Measurements from ENCODE around the gene SPRY4. TPM values are rescaled to one million over a fixed set of nuclear protein-coding genes. Genes with fewer than 3 reads are reported as not detected.
A peak's percentile ranks its signal among the peaks of the same experiment; 100 is the strongest.
"Not testable (repeated sequence)": the region's sequence is repeated elsewhere in the genome, so short reads cannot be mapped to it uniquely, and the experiment has no call there.

The SPRY4 gene
- total and polyA plus RNA-seq, 2 experiments from 2014 or later = 4.4 to 11.0 TPM

DNA sequence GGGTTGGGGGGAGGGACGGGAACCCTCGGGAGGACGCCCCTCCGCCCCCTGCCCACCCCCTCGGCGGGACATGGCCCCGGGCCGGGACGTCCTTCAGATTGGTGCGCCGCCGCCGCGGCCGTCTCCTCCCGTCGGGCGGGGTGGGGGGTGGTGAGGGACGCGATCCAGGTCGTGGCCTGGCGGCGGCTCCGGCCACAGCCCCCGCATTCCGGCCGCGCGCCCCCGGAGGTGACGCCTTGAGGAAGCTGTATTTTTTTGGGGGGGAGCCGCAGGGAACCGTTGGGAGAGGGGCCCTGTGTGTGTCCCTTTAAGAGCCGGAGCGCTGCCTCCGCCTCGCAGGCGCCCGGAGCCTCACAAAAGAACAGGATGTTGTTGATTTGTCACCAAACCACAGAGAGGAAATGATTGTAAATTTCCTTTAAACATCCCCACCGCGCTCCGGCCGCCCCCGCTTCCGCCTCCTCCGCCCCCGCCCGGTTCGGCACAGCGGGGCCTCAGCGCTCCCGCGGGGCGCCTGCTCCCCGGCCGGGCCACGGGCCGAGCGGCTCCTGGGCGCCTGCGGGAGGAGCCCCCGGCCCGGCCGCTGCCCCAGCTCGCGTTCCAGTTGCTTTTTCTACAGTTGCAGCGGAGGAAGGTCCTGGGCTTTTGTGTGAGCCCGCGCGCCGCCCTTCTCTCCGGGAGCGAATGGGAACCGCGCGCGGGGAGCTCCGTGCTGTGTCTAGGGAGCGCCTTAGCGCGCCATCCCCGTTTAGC is 32.1 kb upstream of the SPRY4 start:
- Histone ChIP-seq H3K4me3 (peak overlapping the region; percentile 67), H3K27me3 (no peaks in the 10 kb centered on the region), H3K36me3 (no peaks in the 10 kb centered on the region), H3K4me1 (ENCODE audit: low read depth) (peaks cover 5% of the 10 kb centered on the region), H3K9me3 (ENCODE audit: low read depth) (no peaks in the 10 kb centered on the region), H3K27ac (peak overlapping the region; percentile 97)
- peak; percentile 87 to 96 for DNase-seq (ENCODE audit: low read depth in 1 of 2, low spot score in 1 of 2)
- TF ChIP-seq, protein P1, sequence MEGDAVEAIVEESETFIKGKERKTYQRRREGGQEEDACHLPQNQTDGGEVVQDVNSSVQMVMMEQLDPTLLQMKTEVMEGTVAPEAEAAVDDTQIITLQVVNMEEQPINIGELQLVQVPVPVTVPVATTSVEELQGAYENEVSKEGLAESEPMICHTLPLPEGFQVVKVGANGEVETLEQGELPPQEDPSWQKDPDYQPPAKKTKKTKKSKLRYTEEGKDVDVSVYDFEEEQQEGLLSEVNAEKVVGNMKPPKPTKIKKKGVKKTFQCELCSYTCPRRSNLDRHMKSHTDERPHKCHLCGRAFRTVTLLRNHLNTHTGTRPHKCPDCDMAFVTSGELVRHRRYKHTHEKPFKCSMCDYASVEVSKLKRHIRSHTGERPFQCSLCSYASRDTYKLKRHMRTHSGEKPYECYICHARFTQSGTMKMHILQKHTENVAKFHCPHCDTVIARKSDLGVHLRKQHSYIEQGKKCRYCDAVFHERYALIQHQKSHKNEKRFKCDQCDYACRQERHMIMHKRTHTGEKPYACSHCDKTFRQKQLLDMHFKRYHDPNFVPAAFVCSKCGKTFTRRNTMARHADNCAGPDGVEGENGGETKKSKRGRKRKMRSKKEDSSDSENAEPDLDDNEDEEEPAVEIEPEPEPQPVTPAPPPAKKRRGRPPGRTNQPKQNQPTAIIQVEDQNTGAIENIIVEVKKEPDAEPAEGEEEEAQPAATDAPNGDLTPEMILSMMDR (IDR thresholded peaks at IDR 0.05; ENCODE audit: low read depth, low read length) = no peak

DNA sequence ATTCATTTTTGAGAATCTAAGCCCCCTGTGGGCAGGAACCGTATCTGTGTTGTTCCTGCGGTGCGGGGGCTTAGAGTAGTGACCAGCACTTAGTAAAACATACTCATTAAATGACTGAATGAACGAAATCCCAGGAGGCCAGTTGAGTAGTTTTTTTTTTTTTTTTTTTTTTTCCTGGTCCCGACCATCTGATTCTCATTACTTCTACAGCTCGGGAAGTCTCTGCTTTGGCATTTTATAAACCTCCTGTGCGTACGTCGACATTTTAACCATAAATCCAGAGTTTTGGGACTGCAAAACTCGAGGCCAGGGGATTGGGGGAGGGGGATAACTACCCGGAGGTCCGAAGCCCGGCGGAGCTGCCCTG is 31.5 kb upstream of the SPRY4 start:
- H3K4me1 ChIP-seq (ENCODE audit: low read depth) = peaks cover 5% of the 10 kb centered on the region

DNA sequence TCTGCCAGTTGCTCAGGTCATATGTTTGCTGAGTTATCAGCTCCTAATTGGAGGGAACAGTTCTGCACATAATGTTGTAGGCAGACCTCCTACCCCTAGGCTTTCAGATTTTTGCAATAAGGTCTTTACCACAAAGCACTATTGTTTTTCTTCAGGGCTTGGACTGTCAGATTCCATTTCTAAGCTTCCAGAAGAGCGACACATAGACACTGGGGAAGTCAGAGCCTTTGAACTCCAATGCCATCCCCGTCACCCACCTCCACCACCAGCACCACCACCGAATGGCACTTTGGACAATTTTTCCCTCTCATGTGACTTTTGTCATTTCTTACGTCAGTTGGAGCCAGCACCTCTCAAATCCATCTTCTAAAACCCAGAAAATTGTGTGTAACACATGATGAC is 28.3 kb upstream of the SPRY4 start:
- H3K27me3 ChIP-seq = no peaks in the 10 kb centered on the region
- no peaks in the 10 kb centered on the region for H3K4me1 ChIP-seq (ENCODE audit: low read depth)
- H3K36me3 ChIP-seq = no peaks in the 10 kb centered on the region
- no peaks in the 10 kb centered on the region for H3K9me3 ChIP-seq (ENCODE audit: low read depth)
- H3K27ac ChIP-seq = no peak overlapping the region
- no peak for DNase-seq (ENCODE audit: low read depth in 1 of 2, low spot score in 1 of 2)
- no peak overlapping the region for H3K4me3 ChIP-seq
- TF ChIP-seq, protein P1 (IDR thresholded peaks at IDR 0.05; ENCODE audit: low read depth, low read length) = no peak

More for the DNA sequence above, 31.5 kb upstream of the SPRY4 start:
- Histone ChIP-seq H3K36me3 (no peaks in the 10 kb centered on the region), H3K9me3 (ENCODE audit: low read depth) (no peaks in the 10 kb centered on the region), H3K27me3 (no peaks in the 10 kb centered on the region), H3K4me3 (peak overlapping the region; percentile 67), H3K27ac (peak overlapping the region; percentile 97)
- TF ChIP-seq, protein P1 (IDR thresholded peaks at IDR 0.05; ENCODE audit: low read depth, low read length) = no peak
- no peak for DNase-seq (ENCODE audit: low read depth in 1 of 2, low spot score in 1 of 2)

DNA sequence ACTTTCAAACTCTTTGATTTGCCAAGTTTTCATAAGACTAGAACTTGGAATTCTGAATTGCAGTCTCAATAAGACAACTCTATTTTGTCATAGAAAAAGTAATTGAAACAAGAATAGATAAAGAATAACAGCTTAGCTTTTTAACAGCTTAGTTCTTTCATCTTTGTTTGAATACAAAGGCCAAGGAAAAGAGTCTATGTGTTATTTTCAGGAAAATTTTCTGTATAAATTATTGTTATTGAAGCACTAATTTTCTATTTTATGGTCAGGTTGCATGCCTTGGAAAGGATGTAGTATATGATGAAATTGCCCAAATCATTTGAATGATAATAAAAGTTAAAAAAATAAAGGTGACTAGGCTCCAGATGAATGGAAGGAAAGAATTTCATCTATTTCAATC is 25.2 kb upstream of the SPRY4 start:
- Histone ChIP-seq H3K9me3 (ENCODE audit: low read depth) (no peaks in the 10 kb centered on the region), H3K4me3 (no peak overlapping the region), H3K36me3 (no peaks in the 10 kb centered on the region), H3K4me1 (ENCODE audit: low read depth) (no peaks in the 10 kb centered on the region), H3K27ac (no peak overlapping the region), H3K27me3 (no peaks in the 10 kb centered on the region)
- no peak for DNase-seq (ENCODE audit: low read depth in 1 of 2, low spot score in 1 of 2)
- TF ChIP-seq, protein P1 (IDR thresholded peaks at IDR 0.05; ENCODE audit: low read depth, low read length) = no peak

DNA sequence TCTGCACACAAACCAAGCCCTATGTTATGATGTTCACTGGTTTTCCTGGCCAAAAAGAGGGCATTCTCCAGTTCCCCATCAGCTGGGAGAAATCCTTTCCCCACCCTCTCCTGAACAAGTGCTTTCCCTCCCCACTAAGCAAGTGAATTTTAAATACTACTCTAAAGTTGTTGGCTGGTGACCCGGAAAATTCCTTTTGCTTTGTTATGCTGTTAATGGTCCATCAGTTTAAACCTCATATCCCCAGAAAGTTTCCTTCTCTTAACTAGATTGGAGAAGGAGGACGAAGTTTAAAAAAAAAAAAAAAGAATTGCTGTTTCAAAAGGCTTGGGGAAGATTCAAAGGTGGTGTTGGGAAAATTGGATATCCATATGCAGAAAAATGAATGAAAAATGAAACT is 21.9 kb upstream of the SPRY4 start:
- no peak overlapping the region for H3K4me3 ChIP-seq
- TF ChIP-seq, protein P1 (IDR thresholded peaks at IDR 0.05; ENCODE audit: low read depth, low read length) = no peak
- H3K4me1 ChIP-seq (ENCODE audit: low read depth) = no peaks in the 10 kb centered on the region
- H3K36me3 ChIP-seq = no peaks in the 10 kb centered on the region
- peaks cover 4% of the 10 kb centered on the region for H3K9me3 ChIP-seq (ENCODE audit: low read depth)
- no peak for DNase-seq (ENCODE audit: low read depth in 1 of 2, low spot score in 1 of 2)
- H3K27ac ChIP-seq = no peak overlapping the region
- no peaks in the 10 kb centered on the region for H3K27me3 ChIP-seq

DNA sequence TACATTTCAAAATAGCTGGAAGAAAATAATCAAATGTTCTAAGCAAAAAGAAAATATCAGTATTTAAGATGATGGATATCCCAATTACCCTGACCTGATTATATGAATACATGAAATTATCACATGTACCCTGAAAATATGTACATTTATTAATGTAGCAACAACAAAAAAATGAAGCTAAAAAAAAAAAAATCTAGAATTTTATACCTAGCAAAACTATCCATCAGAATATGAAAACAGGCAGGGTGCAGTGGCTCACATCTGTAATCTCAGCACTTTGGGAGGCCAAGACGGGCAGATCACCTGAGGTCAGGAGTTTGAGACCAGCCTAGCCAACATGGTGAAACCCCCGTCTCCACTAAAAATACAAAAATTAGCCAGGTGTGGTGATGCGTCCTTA is 20.1 kb upstream of the SPRY4 start:
- H3K4me3 ChIP-seq; H3K4me1 ChIP-seq (ENCODE audit: low read depth); DNase-seq (ENCODE audit: low read depth in 1 of 2, low spot score in 1 of 2); H3K27me3 ChIP-seq; H3K27ac ChIP-seq; H3K36me3 ChIP-seq; H3K9me3 ChIP-seq (ENCODE audit: low read depth): not testable (repeated sequence)
